ENCODE data around the gene BEND4. TPM values are rescaled to one million over a fixed set of nuclear protein-coding genes. Genes with fewer than 3 reads are reported as not detected.

Gene BEND4
- total RNA-seq (2022; extraction: Qiagen RNA extraction; ENCODE audit: low read depth), result 0.01 TPM in 1 of 5 replicates, not detected in the others

GRCh38 chr4:42152507-42153504 lies at the start of gene BEND4:
Gene BEND4 (minus strand): TSS chr4:42152655. CDS start chr4:42152143, 512 bp downstream.

Other genes starting within 250 kb of the BEND4 start
- gene TMEM33, start 217.2 kb downstream of the BEND4 start, total RNA-seq (2022; extraction: Qiagen RNA extraction; ENCODE audit: low read depth), result 34.1 to 51.5 TPM (median 46.7 TPM) in 5 replicates
- 0.11 to 0.15 TPM (median 0.13 TPM) in 5 replicates for gene DCAF4L1, start 170.9 kb downstream of the BEND4 start, total RNA-seq (2022; extraction: Qiagen RNA extraction; ENCODE audit: low read depth)
- 21.5 to 32.2 TPM (median 28.2 TPM) in 5 replicates for gene SLC30A9, start 162.1 kb downstream of the BEND4 start, total RNA-seq (2022; extraction: Qiagen RNA extraction; ENCODE audit: low read depth)
- gene SHISA3, start 244.8 kb upstream of the BEND4 start, total RNA-seq (2022; extraction: Qiagen RNA extraction; ENCODE audit: low read depth), result 0.06 to 0.07 TPM in 2 of 5 replicates, not detected in the others

Measured in A549 treated with GW870086 at 1 μM for 4 hours (cell line).